Smooth muscle cell (in vitro differentiated cells): Measurements from ENCODE around the gene EMC7. TPM values are rescaled to one million over a fixed set of nuclear protein-coding genes. Genes with fewer than 3 reads are reported as not detected.
"Not testable (repeated sequence)": the region's sequence is repeated elsewhere in the genome, so short reads cannot be mapped to it uniquely, and the experiment has no call there.

Source experiments
- DNase-seq: peaks from one replicate; lab custom pipeline; 2025; ENCODE audit not compliant: unreplicated experiment; lab: John Stamatoyannopoulos, UW
- H2AFZ ChIP-seq: fragments of 200-600 bp; sonication (generic); 2 replicates; pipeline ENCODE4 v1.6.0; 2016; ENCODE audit warnings: antibody characterized with exemption, low read depth, mild to moderate bottlenecking
- H3F3A ChIP-seq: fragments of 200-600 bp; sonication (generic); 2 replicates; pipeline ENCODE4 v1.6.0; 2017; ENCODE audit warnings: antibody characterized with exemption, low read depth
- H3K27ac ChIP-seq: fragments of 200-600 bp; sonication (generic); 2 replicates; pipeline ENCODE4 v1.5.1; 2016; ENCODE audit warnings: low read depth, mild to moderate bottlenecking
- H3K27me3 ChIP-seq: fragments of 200-600 bp; sonication (generic); 2 replicates; pipeline ENCODE4 v1.6.1; 2016; ENCODE audit warnings: low read depth, mild to moderate bottlenecking
- H3K36me3 ChIP-seq: fragments of 200-600 bp; sonication (generic); 2 replicates; pipeline ENCODE4 v1.5.1; 2016; ENCODE audit warnings: low read depth
- H3K4me1 ChIP-seq: fragments of 200-600 bp; sonication (generic); 2 replicates; pipeline ENCODE4 v1.5.1; 2016; ENCODE audit warnings: low read depth
- H3K4me2 ChIP-seq: fragments of 200-600 bp; sonication (generic); 2 replicates; pipeline ENCODE4 v1.6.0; 2016; ENCODE audit warnings: mild to moderate bottlenecking
- H3K4me3 ChIP-seq: fragments of 200-600 bp; sonication (generic); 2 replicates; pipeline ENCODE4 v1.5.1; 2016; ENCODE audit warnings: mild to moderate bottlenecking
- H3K79me2 ChIP-seq: fragments of 200-600 bp; sonication (generic); 2 replicates; pipeline ENCODE4 v1.6.0; 2016; ENCODE audit warnings: low read depth, mild to moderate bottlenecking
- H3K9ac ChIP-seq: fragments of 200-600 bp; sonication (generic); 2 replicates; pipeline ENCODE4 v1.6.0; 2016; ENCODE audit warnings: low read depth
- H3K9me3 ChIP-seq: fragments of 200-600 bp; sonication (generic); replicated peaks from 2 replicates; pipeline ENCODE4 v1.5.1; 2016; ENCODE audit warnings: low read depth
- H4K20me1 ChIP-seq: fragments of 200-600 bp; sonication (generic); 2 replicates; pipeline ENCODE4 v1.6.0; 2016; ENCODE audit warnings: low read depth
- WGBS: methylation state at CpG from one replicate; pipeline ENCODE4 v1.1.7; 2016; ENCODE audit warnings: low lambda C conversion rate; 5-methylcytosine and 5-hydroxymethylcytosine counted together
- polyA plus RNA-seq: library from polyadenylated mRNA; unstranded; fragments of >200 nt; fragmentation: Nextera tagmentation; extraction: Ambion mirVana; gene quantifications from 2 replicates; pipeline ENCODE4 v1.2.1, GENCODE V29; 2016
- total RNA-seq: library from RNA; depleted of rRNA; stranded (reverse); fragments of >200 nt; gene quantifications from 2 replicates; pipeline ENCODE4 v1.2.3, GENCODE V29; 2014
- TF ChIP-seq, protein P1 (sequence below): fragments of 200-600 bp; sonication (generic); IDR thresholded peaks from 2 replicates; pipeline ENCODE4 v1.5.1; 2017; ENCODE audit warnings: borderline replicate concordance, mild to moderate bottlenecking, antibody characterized with exemption; ENCODE audit not compliant: insufficient read depth, poor library complexity, severe bottlenecking

The EMC7 gene
- total and polyA plus RNA-seq, 2 experiments from 2014 or later = 84.2 to 218 TPM

DNA sequence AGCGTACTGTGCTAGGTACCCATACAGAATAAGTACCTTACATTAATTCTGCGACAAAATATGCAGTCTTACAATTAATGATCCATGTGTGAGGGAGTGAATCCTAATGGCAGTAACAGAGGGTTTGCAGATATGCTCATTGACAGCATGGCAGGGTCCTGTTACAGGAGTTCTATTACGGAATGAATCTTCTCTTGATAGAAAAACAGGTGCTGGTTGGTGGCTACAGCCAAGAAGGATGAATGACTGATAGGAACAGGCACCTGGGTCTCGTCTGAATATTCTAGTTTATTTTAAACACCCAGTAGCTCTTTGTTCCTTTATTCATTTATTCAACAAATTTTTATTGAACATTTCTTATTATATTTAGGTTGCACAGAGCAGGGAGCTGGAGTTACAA lies 23.0 kb upstream of the EMC7 start:
- no peak for DNase-seq
- Histone ChIP-seq H4K20me1 (no peaks in the 10 kb centered on the region), H3K4me2 (no peak overlapping the region), H3F3A (peaks cover 6% of the 10 kb centered on the region), H3K79me2 (no peaks in the 10 kb centered on the region), H3K9me3 (no peaks in the 10 kb centered on the region), H3K9ac (no peak overlapping the region), H3K36me3 (no peaks in the 10 kb centered on the region), H3K4me3 (no peak overlapping the region), H3K4me1 (peaks cover 5% of the 10 kb centered on the region), H2AFZ (no peak overlapping the region), H3K27me3 (no peaks in the 10 kb centered on the region), H3K27ac (no peak overlapping the region)
- TF ChIP-seq, protein P1, sequence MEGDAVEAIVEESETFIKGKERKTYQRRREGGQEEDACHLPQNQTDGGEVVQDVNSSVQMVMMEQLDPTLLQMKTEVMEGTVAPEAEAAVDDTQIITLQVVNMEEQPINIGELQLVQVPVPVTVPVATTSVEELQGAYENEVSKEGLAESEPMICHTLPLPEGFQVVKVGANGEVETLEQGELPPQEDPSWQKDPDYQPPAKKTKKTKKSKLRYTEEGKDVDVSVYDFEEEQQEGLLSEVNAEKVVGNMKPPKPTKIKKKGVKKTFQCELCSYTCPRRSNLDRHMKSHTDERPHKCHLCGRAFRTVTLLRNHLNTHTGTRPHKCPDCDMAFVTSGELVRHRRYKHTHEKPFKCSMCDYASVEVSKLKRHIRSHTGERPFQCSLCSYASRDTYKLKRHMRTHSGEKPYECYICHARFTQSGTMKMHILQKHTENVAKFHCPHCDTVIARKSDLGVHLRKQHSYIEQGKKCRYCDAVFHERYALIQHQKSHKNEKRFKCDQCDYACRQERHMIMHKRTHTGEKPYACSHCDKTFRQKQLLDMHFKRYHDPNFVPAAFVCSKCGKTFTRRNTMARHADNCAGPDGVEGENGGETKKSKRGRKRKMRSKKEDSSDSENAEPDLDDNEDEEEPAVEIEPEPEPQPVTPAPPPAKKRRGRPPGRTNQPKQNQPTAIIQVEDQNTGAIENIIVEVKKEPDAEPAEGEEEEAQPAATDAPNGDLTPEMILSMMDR = no peak
- WGBS = 95% methylated on average over 4 of the region's 4 CpGs

DNA sequence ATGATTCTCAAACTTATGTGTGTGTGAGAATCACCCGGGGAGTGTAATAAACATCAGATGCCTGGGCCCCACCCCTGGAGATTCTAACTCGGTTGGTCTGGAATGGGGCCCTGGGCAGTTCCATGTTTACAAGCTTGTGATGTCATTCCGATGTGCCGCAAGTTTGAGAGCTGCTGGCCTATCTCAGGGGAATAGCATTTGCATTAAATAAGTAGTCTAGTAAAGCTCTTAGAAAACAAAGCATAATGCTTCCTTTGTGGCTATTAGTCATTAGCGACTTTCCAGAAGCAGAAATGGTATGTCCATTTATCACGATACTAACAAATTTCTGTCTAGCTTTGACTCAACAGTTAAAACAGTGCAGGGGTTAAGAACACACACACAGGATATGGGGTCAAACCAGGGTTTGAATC lies 21.1 kb upstream of the EMC7 start:
- Histone ChIP-seq H3K4me1 (peaks cover 5% of the 10 kb centered on the region), H3K9me3 (no peaks in the 10 kb centered on the region), H4K20me1 (no peaks in the 10 kb centered on the region), H3K79me2 (no peaks in the 10 kb centered on the region), H3K9ac (peak overlapping the region; percentile 82), H3K4me2 (peak overlapping the region; percentile 78), H3F3A (peaks cover 6% of the 10 kb centered on the region), H3K36me3 (no peaks in the 10 kb centered on the region), H3K27ac (peak overlapping the region; percentile 98), H2AFZ (no peak overlapping the region), H3K4me3 (no peak overlapping the region), H3K27me3 (no peaks in the 10 kb centered on the region)
- TF ChIP-seq, protein P1 = no peak
- peak; percentile 19 for DNase-seq
- WGBS = 7% methylated on average over 6 of the region's 6 CpGs

DNA sequence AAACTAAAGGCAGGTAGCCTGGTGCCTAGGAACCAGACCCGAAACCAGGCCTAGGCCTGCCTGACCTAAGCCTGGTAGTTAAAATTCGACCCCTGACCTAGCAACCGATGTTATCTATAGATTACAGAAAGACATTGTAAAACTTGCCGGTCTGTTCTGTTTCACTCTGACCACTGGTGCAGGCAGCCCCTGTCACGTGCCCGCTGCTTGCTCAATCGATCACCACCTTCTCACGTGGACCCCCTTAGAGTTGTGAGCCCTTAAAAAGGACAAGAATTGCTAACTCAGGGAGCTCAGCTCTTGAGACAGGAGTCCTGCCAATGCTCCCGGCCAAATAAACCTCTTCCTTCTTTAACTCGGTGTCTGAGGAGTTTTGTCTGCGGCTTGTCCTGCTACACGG lies 20.1 kb upstream of the EMC7 start:
- H3F3A ChIP-seq, H3K79me2 ChIP-seq, DNase-seq, H3K27me3 ChIP-seq, H3K9me3 ChIP-seq, H3K4me1 ChIP-seq, H4K20me1 ChIP-seq, H2AFZ ChIP-seq, H3K36me3 ChIP-seq, H3K4me3 ChIP-seq: not testable (repeated sequence)
- 43% methylated on average over 12 of the region's 12 CpGs for WGBS
- Histone ChIP-seq H3K4me2 (peak overlapping the region; percentile 78), H3K27ac (peak overlapping the region; percentile 98), H3K9ac (peak overlapping the region; percentile 82)

DNA sequence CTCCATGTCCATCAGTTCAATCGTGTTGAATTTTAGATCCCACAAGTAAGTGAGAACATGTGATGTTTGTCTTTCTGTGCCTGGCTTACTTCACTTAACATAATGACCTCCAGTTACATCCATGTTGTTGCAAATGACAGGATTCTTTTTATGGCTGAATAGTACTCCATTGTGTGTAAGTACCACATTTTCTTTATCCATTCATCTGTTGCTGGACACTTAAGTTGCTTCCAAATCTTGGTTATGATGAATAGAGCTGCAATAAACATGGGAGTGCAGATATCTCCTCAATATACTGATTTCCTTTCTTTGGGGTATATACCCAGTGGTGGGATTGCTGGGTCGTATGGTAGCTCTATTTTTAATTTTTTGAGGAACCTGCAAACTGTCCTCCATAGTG lies 18.8 kb upstream of the EMC7 start:
- WGBS = 86% methylated on average over 2 of the region's 2 CpGs
- H3K9ac ChIP-seq, H3K9me3 ChIP-seq, H3K4me1 ChIP-seq, H4K20me1 ChIP-seq, H3K36me3 ChIP-seq, H3K27me3 ChIP-seq, DNase-seq, H2AFZ ChIP-seq, H3K27ac ChIP-seq, H3K4me3 ChIP-seq, H3K79me2 ChIP-seq, H3K4me2 ChIP-seq, H3F3A ChIP-seq: not testable (repeated sequence)

DNA sequence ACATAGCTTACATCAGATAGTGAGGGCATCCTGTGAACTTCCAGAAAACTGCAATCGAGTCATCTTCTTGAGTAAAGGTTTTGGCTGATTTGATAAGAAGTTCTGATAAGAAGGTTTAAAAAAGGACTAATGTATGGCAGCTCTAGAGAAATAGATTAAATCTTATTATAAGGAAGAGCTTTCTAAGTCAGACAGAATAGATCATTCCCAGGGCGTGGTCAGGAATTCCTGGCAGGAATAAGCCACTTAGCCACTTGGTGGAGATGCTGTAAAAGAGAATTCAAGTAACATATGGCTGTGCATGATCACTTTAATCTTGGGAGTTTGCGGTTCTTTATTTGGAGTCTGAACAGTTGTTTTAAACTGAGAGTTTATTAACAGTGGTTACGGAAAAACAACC lies 17.6 kb upstream of the EMC7 start:
- H3K27ac ChIP-seq = peak overlapping the region; percentile 31
- DNase-seq = no peak
- no peak overlapping the region for H3K4me3 ChIP-seq
- 61% methylated on average over 4 of the region's 4 CpGs for WGBS
- H3K4me1 ChIP-seq = peaks cover 5% of the 10 kb centered on the region
- TF ChIP-seq, protein P1 = no peak
- H3K4me2 ChIP-seq = no peak overlapping the region
- H3K79me2 ChIP-seq = no peaks in the 10 kb centered on the region
- no peaks in the 10 kb centered on the region for H4K20me1 ChIP-seq
- no peaks in the 10 kb centered on the region for H3K36me3 ChIP-seq
- peaks cover 6% of the 10 kb centered on the region for H3F3A ChIP-seq
- no peaks in the 10 kb centered on the region for H3K9me3 ChIP-seq
- H3K9ac ChIP-seq = no peak overlapping the region
- no peaks in the 10 kb centered on the region for H3K27me3 ChIP-seq
- no peak overlapping the region for H2AFZ ChIP-seq
